WTC11 (cell line): ENCODE data around the gene RALA.

ENCODE experiments used
- JUN ChIP-seq: sonication (generic); formaldehyde crosslinking; IDR thresholded peaks from 2 replicates; pipeline ENCODE4 v1.8.0; 2023; ENCODE audit warnings: mild to moderate bottlenecking, missing genetic modification reagents
- RELA ChIP-seq: sonication (generic); formaldehyde crosslinking; IDR thresholded peaks from 2 replicates; pipeline ENCODE4 v1.8.1; 2022; ENCODE audit warnings: missing genetic modification reagents, mild to moderate bottlenecking, borderline replicate concordance
- ZBTB21 ChIP-seq: sonication (generic); formaldehyde crosslinking; IDR thresholded peaks from 2 replicates; pipeline ENCODE4 v1.8.1; 2023; ENCODE audit warnings: mild to moderate bottlenecking, missing genetic modification reagents, borderline replicate concordance
- TF ChIP-seq, protein P1 (sequence below): fragments of 200-600 bp; IDR thresholded peaks from 2 replicates; pipeline ENCODE4 v1.8.0; 2022; ENCODE audit warnings: antibody characterized with exemption
- TF ChIP-seq, protein P2 (sequence below): sonication (generic); formaldehyde crosslinking; IDR thresholded peaks from 2 replicates; pipeline ENCODE4 v1.8.0; 2022; ENCODE audit warnings: mild to moderate bottlenecking, missing genetic modification reagents
- TF ChIP-seq, protein P3 (sequence below): sonication (generic); formaldehyde crosslinking; IDR thresholded peaks from 2 replicates; pipeline ENCODE4 v1.8.0; 2022; ENCODE audit warnings: mild to moderate bottlenecking, missing genetic modification reagents
- TF ChIP-seq, protein P4 (sequence below): sonication (generic); formaldehyde crosslinking; IDR thresholded peaks from 2 replicates; pipeline ENCODE4 v1.8.0; 2022; ENCODE audit warnings: mild to moderate bottlenecking, missing genetic modification reagents

DNA sequence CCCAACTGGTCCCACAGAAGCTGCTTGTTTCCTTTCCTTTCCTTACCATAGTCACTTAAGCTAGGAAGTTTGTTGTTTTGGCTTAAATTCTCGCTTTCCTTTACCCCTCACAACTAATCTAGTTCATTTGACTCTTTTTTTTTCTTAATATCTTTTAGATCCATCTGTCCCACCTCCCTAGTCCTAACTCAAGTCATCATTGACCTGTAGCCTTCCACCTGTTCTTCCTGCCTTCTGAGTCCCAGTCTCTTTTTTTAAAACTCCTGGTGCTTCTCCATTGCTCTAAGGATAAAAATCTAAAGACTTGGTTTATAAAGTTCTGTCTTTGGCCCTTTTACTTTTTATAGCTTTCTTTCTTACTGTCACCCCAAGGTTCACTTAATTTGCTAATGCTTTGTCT lies 47.6 kb downstream of the RALA start:
- TF ChIP-seq, protein P1, sequence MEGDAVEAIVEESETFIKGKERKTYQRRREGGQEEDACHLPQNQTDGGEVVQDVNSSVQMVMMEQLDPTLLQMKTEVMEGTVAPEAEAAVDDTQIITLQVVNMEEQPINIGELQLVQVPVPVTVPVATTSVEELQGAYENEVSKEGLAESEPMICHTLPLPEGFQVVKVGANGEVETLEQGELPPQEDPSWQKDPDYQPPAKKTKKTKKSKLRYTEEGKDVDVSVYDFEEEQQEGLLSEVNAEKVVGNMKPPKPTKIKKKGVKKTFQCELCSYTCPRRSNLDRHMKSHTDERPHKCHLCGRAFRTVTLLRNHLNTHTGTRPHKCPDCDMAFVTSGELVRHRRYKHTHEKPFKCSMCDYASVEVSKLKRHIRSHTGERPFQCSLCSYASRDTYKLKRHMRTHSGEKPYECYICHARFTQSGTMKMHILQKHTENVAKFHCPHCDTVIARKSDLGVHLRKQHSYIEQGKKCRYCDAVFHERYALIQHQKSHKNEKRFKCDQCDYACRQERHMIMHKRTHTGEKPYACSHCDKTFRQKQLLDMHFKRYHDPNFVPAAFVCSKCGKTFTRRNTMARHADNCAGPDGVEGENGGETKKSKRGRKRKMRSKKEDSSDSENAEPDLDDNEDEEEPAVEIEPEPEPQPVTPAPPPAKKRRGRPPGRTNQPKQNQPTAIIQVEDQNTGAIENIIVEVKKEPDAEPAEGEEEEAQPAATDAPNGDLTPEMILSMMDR, result no peak
- TF ChIP-seq, protein P2, sequence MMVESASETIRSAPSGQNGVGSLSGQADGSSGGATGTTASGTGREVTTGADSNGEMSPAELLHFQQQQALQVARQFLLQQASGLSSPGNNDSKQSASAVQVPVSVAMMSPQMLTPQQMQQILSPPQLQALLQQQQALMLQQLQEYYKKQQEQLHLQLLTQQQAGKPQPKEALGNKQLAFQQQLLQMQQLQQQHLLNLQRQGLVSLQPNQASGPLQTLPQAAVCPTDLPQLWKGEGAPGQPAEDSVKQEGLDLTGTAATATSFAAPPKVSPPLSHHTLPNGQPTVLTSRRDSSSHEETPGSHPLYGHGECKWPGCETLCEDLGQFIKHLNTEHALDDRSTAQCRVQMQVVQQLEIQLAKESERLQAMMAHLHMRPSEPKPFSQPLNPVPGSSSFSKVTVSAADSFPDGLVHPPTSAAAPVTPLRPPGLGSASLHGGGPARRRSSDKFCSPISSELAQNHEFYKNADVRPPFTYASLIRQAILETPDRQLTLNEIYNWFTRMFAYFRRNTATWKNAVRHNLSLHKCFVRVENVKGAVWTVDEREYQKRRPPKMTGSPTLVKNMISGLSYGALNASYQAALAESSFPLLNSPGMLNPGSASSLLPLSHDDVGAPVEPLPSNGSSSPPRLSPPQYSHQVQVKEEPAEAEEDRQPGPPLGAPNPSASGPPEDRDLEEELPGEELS, result no peak
- TF ChIP-seq, protein P3, sequence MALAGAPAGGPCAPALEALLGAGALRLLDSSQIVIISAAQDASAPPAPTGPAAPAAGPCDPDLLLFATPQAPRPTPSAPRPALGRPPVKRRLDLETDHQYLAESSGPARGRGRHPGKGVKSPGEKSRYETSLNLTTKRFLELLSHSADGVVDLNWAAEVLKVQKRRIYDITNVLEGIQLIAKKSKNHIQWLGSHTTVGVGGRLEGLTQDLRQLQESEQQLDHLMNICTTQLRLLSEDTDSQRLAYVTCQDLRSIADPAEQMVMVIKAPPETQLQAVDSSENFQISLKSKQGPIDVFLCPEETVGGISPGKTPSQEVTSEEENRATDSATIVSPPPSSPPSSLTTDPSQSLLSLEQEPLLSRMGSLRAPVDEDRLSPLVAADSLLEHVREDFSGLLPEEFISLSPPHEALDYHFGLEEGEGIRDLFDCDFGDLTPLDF (CRISPR knock-in tag), result no peak
- no peak for TF ChIP-seq JUN
- TF ChIP-seq, protein P4, sequence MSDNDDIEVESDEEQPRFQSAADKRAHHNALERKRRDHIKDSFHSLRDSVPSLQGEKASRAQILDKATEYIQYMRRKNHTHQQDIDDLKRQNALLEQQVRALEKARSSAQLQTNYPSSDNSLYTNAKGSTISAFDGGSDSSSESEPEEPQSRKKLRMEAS (CRISPR knock-in tag), result no peak
- TF ChIP-seq RELA (CRISPR knock-in tag), result no peak
- TF ChIP-seq ZBTB21 (CRISPR knock-in tag), result no peak
